Prostate gland (tissue), 2 donors: Measurements from ENCODE around the gene WDR31. TPM values are rescaled to one million over a fixed set of nuclear protein-coding genes. Genes with fewer than 3 reads are reported as not detected.
"Not testable (repeated sequence)": the region's sequence is repeated elsewhere in the genome, so short reads cannot be mapped to it uniquely, and the experiment has no call there.

Source experiments
- DNase-seq: peaks from one replicate; pipeline ENCODE4 v3.0.0-alpha.2; 2019; ENCODE audit warnings: low spot score
- H3K27ac ChIP-seq, 2 donors: fragments of 200-600 bp; sonication (generic); 2 replicates each; pipeline ENCODE4 v1.5.1; 2017 to 2019
- H3K27me3 ChIP-seq: fragments of 200-600 bp; sonication (generic); replicated peaks from 2 replicates; pipeline ENCODE4 v1.5.1; 2019; ENCODE audit not compliant: insufficient read depth
- H3K36me3 ChIP-seq, 2 donors: fragments of 200-600 bp; sonication (generic); 1 replicate in 1 of 2; 2 replicates in 1 of 2; pipeline versions ENCODE4 v1.5.1 to v1.8.1; 2017 to 2019
- H3K4me1 ChIP-seq: fragments of 200-600 bp; sonication (generic); replicated peaks from 2 replicates; pipeline ENCODE4 v1.5.1; 2019
- H3K4me3 ChIP-seq, 2 donors: fragments of 200-600 bp; sonication (generic); 2 replicates each; pipeline ENCODE4 v1.5.1; 2017 to 2019
- H3K9me3 ChIP-seq: fragments of 200-600 bp; sonication (generic); 2 replicates; pipeline ENCODE4 v1.5.1; 2017
- POLR2A ChIP-seq: fragments of 450-650 bp; IDR thresholded peaks from one replicate; pipeline ENCODE4 v1.6.1; 2016; ENCODE audit warnings: antibody characterized with exemption, mild to moderate bottlenecking
- POLR2AphosphoS5 ChIP-seq: sonication (generic); formaldehyde crosslinking; IDR thresholded peaks from one replicate; pipeline ENCODE4 v1.6.1; 2017; ENCODE audit warnings: antibody characterized with exemption
- WGBS: methylation state at CpG from one replicate; pipeline ENCODE4 v1.1.5; 2018; 5-methylcytosine and 5-hydroxymethylcytosine counted together
- intact Hi-C: fragments of 100-400 bp; cut with DNase I; formaldehyde crosslinking; loops from one replicate; pipeline ENCODE4 v1.14.2; 2022
- total RNA-seq, 2 donors: library from RNA; depleted of rRNA; stranded (reverse); fragments of >200 nt; gene quantifications; one replicate each; pipeline ENCODE4 v1.1.0, GENCODE V29; 2016
- TF ChIP-seq, protein P1 (sequence below), 4 experiments: fragments of 200-600 bp in 2 of 4; fragments of 450-650 bp in 2 of 4; sonication (generic) in 2 of 4; IDR thresholded peaks; 1 replicate in 3 of 4; 2 replicates in 1 of 4; pipeline ENCODE4 v1.5.1; 2016 to 2019; ENCODE audit warnings: antibody characterized with exemption in 4 of 4, mild to moderate bottlenecking in 2 of 4, moderate library complexity in 2 of 4

WDR31 gene
- total RNA-seq, 2 donors from 2014 or later, result 5.1 to 6.4 TPM

DNA sequence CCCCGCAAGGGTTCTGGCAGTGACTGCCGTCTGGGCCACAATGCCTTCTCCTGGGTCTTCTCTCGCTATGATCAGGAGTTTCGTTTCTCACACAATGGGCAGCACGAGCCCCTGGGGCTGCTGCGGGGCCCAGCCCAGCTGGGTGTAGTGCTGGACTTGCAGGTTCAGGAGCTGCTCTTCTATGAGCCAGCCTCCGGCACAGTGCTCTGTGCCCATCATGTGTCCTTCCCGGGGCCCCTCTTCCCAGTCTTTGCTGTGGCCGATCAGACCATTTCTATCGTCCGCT lies 29.7 kb upstream of the WDR31 start:
- Histone ChIP-seq H3K27ac (no peak overlapping the region), H3K36me3 (peaks cover 0 to 8% of the 10 kb centered on the region in 2 donors), H3K4me1 (no peaks in the 10 kb centered on the region), H3K4me3 (no peak overlapping the region), H3K9me3 (no peaks in the 10 kb centered on the region), H3K27me3 (no peaks in the 10 kb centered on the region)
- DNase-seq, result no peak
- TF ChIP-seq POLR2AphosphoS5, result no peak
- no peak for TF ChIP-seq POLR2A
- TF ChIP-seq, protein P1, sequence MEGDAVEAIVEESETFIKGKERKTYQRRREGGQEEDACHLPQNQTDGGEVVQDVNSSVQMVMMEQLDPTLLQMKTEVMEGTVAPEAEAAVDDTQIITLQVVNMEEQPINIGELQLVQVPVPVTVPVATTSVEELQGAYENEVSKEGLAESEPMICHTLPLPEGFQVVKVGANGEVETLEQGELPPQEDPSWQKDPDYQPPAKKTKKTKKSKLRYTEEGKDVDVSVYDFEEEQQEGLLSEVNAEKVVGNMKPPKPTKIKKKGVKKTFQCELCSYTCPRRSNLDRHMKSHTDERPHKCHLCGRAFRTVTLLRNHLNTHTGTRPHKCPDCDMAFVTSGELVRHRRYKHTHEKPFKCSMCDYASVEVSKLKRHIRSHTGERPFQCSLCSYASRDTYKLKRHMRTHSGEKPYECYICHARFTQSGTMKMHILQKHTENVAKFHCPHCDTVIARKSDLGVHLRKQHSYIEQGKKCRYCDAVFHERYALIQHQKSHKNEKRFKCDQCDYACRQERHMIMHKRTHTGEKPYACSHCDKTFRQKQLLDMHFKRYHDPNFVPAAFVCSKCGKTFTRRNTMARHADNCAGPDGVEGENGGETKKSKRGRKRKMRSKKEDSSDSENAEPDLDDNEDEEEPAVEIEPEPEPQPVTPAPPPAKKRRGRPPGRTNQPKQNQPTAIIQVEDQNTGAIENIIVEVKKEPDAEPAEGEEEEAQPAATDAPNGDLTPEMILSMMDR (IDR thresholded peaks at IDR 0.05), result no peak
- 83% methylated on average over 11 of the region's 11 CpGs for WGBS
- intact Hi-C loops, result no loop called here

DNA sequence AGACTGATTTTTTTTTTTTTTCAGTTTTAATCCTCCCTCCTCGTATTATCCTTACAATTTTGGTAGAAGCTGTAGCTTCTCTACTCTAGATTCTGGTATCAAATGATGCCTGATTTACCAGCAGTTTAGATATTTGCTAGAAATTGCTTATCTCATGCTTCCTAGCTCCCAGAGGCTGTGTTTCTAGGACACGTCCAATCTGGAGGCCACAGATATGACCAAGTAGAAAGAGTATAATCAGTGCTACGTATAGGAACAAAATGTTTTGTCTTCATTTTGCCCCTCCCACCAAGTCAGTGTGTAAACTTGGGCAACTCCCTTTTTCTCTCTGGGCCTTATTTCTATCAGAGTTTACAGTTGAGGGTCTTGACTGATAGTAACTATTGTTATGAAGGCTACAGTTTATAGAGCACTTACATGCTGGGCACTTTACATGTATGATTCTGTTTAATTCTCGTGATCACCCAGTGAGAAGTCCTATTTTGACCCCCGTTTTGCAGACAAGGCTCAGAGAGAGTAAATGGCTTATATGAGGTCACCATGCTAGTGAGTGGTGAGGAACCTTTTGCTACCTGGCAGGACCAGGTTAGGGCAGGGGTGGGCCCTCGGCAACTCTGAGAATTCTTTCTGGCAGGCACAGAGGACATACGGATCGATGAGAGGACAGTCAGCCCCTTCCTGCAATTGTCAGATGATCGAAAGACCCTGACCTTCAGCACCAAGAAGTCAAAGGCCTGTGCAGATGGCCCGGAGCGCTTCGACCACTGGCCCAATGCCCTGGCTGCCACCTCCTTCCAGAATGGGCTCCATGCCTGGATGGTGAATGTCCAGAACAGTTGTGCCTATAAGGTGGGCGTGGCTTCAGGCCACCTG lies 29.1 kb upstream of the WDR31 start:
- Histone ChIP-seq H3K36me3 (peaks cover 0 to 8% of the 10 kb centered on the region in 2 donors), H3K27me3 (no peaks in the 10 kb centered on the region), H3K9me3 (no peaks in the 10 kb centered on the region), H3K4me1 (no peaks in the 10 kb centered on the region), H3K4me3 (no peak overlapping the region), H3K27ac (no peak overlapping the region)
- intact Hi-C loops, result no loop called here
- no peak for DNase-seq
- 84% methylated on average over 13 of the region's 13 CpGs for WGBS
- no peak for TF ChIP-seq POLR2AphosphoS5
- TF ChIP-seq POLR2A, result no peak
- TF ChIP-seq, protein P1 (IDR thresholded peaks at IDR 0.05), result no peak

DNA sequence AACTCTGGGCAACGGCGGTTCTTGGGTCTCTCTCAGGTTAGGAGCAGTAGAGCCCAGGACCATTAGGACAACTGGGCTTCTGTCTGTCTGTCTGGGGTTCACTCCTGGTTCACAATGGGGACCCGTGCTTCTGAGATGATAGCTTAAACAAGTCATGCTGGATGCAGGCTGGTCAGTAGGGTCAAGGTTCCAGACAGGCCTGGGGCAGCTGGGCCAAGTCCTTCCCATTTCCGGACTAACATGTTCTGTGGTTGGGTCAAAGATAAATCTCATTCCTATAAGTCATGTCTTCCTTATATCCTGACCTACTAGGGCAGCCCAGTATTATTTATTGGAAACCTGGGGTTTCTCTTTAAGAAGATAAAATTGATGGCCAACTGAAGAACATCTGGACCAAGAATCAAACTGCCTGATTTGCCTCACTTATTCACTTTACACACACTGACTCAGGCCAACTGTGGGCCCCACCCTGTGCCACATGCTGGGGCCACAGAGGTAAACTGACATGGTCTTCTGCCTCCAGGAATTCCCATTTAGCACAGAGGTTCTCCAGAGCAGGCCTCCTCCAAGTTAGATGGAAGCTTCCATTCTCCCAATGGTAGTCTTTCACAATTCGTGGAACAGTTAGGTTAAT lies 28.4 kb upstream of the WDR31 start:
- H3K4me3 ChIP-seq, result no peak overlapping the region
- H3K27ac ChIP-seq, result no peak overlapping the region
- TF ChIP-seq, protein P1 (IDR thresholded peaks at IDR 0.05), result no peak
- TF ChIP-seq POLR2A (no peak), POLR2AphosphoS5 (no peak)
- H3K36me3 ChIP-seq, result peaks cover 0 to 1% of the 10 kb centered on the region in 2 donors
- no peaks in the 10 kb centered on the region for H3K4me1 ChIP-seq
- no peaks in the 10 kb centered on the region for H3K9me3 ChIP-seq
- no peak for DNase-seq
- H3K27me3 ChIP-seq, result no peaks in the 10 kb centered on the region
- intact Hi-C loops, result no loop called here
- 94% methylated on average over 5 of the region's 5 CpGs for WGBS

DNA sequence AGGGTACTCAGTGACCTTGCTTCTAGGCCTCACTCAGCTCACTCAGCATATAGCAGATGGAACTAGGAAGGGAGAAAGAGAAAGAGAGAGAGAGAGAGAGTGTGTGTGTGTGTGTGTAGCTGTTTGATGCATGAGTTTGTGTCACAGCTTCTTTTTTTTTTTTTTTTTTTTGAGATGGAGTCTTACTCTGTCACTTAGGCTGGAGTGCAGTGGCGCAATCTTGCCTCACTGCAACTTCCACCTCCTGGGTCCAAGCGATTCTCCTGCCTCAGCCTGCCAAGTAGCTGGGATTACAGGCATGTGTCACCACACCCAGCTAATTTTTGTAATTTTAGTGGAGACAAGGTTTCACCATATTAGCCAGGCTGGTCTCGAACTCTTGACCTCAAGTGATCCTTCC lies 25.6 kb upstream of the WDR31 start:
- H3K4me3 ChIP-seq, intact Hi-C loops, H3K27ac ChIP-seq, H3K4me1 ChIP-seq, H3K27me3 ChIP-seq, H3K9me3 ChIP-seq, H3K36me3 ChIP-seq, DNase-seq: not testable (repeated sequence)
- 79% methylated on average over 3 of the region's 3 CpGs for WGBS

DNA sequence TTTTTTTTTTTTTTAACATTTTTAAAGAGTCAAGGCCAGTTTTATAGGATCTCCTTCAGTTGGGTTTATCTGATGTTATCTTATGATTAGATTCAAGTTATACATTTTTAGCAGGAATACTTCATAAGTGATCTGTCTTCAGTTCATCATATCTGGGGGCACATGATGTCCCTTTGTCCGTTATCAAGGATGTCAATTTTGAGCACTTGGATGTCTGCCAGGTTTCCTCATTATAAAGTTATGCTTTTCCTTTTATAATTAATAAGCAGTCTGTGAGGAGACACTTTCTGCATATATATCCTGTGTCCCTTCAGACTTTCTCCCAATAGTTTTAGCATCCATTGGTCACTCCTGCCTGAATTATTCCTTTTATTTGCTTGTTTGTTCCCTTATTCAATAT lies 24.9 kb upstream of the WDR31 start:
- 61% methylated on average over 1 of the region's 1 CpG for WGBS

More for the DNA sequence above, 24.9 kb upstream of the WDR31 start:
- no peaks in the 10 kb centered on the region for H3K36me3 ChIP-seq
- H3K27ac ChIP-seq, result no peak overlapping the region
- DNase-seq, result no peak
- no peaks in the 10 kb centered on the region for H3K4me1 ChIP-seq
- H3K9me3 ChIP-seq, result no peaks in the 10 kb centered on the region
- no peaks in the 10 kb centered on the region for H3K27me3 ChIP-seq
- TF ChIP-seq, protein P1 (IDR thresholded peaks at IDR 0.05), result no peak
- TF ChIP-seq POLR2A (no peak), POLR2AphosphoS5 (no peak)
- no peak overlapping the region for H3K4me3 ChIP-seq
- intact Hi-C loops, result no loop called here
